ENCODE measurements around the gene AK1. TPM values are rescaled to one million over a fixed set of nuclear protein-coding genes. Genes with fewer than 3 reads are reported as not detected.

The AK1 gene
- total RNA-seq, 1 donor from 2014 or later = 39.6 TPM

DNA sequence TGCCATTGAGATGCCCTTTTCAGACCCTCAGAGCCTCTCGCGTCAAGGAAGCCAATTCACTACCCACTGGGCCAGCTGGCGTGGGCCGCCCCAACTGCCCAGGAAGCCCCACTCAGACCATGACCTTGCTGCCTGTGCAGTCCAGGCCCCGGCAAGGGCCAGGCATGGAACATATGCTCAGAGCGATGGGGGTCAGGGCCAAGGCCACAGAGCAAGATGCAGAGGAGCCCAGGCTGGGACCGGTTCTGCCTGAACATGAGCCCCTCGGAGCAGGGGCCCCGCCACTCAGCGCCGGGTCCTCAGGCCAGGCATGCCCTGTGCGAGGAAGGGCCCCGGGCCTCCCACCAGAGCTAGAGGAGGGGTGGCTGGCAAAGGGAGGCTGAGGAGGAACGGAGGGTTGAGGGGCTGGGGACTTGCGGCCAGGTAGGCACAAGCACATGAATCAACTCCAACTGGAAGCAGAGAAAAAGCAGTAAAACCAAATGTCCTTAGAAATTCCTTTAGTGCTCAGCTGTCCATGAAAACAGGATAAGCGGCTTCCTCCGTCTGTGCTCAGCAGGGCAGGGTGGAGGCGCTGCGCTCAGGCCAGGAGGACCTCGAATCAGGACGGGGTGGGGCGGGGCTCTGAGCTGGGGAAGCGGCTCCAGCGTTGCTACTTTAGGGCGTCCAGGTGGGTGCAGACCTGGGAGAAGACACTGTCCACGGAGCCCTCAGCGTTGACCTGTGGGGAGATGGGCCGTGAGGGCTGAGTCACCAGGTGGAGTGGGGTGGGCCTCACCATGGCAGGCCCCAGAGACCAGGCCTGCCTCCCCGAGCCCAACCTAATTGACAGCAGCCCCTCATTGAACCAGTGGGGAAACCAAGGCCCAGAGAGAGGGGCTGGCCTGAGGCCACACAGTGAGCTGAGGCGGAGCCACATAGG, 9.9 kb downstream of the AK1 start:
- no peak overlapping the region for H3K4me3 Mint-ChIP-seq
- no peaks in the 10 kb centered on the region for H3K9me3 Mint-ChIP-seq
- H3K36me3 Mint-ChIP-seq (ENCODE audit: low read depth) = no peaks in the 10 kb centered on the region
- H3K4me1 Mint-ChIP-seq = no peaks in the 10 kb centered on the region
- no peak overlapping the region for H3K27ac Mint-ChIP-seq (ENCODE audit: unreplicated experiment)
- no peaks in the 10 kb centered on the region for H3K27me3 Mint-ChIP-seq (ENCODE audit: low read depth)
- no peak for DNase-seq (ENCODE audit: low read depth, low spot score)
- TF ChIP-seq, protein P1, sequence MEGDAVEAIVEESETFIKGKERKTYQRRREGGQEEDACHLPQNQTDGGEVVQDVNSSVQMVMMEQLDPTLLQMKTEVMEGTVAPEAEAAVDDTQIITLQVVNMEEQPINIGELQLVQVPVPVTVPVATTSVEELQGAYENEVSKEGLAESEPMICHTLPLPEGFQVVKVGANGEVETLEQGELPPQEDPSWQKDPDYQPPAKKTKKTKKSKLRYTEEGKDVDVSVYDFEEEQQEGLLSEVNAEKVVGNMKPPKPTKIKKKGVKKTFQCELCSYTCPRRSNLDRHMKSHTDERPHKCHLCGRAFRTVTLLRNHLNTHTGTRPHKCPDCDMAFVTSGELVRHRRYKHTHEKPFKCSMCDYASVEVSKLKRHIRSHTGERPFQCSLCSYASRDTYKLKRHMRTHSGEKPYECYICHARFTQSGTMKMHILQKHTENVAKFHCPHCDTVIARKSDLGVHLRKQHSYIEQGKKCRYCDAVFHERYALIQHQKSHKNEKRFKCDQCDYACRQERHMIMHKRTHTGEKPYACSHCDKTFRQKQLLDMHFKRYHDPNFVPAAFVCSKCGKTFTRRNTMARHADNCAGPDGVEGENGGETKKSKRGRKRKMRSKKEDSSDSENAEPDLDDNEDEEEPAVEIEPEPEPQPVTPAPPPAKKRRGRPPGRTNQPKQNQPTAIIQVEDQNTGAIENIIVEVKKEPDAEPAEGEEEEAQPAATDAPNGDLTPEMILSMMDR (conservative IDR thresholded peaks at IDR 0.05) = no peak

DNA sequence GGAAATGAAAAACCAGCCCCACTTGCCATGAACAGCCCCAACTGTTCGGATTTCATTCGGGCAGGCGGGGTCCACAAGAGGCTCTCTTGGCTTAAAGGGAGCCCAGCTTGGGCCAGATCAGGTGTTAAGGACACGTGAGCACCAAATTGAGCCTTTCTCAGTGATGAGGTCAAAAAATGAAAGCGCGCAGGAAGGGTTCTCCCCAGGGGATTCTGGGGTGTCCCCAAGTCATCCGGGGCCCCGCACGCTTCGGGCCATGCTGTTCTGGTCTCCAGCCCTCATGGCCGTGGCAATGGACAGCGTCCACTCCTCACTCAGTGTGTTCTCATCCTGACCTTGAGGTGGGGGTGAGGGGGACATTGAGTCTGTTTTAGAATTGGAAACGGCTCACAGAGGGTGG, 10.9 kb downstream of the AK1 start:
- Mint-ChIP-seq H3K36me3 (ENCODE audit: low read depth) (no peaks in the 10 kb centered on the region), H3K27ac (ENCODE audit: unreplicated experiment) (no peak overlapping the region)

DNA sequence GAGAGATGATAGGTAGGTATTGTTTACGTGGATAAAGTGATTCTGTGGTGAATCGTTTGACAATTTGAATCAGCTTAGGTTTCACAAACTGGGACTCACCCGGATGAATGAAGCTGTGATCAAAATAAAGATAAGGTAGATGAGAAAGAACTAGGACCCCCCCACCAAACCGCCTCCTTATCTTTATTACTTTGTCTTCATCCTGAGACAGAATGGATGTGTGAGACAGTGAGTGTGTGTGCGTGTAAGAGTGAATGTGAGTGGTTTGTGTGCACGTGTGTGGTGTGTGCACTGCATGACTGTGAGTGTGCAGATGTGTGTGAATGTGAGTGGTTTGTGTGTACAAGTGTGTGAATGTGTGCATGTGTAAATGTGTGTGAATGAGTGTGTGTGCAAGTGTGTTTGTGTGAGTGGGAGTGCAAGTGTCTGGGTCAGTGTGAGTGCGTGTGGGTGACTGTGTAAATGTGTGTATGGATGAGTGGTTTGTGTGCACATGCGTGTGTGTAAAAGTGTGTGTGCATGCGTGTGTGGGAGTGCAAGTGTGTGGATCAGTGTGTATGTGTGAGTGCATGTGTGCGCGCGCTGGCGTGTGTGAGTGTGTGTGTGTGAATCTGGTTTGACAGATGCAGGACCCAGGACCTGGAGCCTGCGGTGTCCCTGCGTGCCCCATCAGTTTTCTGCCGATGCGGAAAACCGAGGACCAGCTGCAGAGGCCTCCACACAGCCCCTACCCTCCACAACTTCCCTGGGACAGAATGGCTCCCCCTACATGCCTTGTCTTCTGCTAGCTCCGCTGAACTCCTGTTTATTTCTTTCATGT, 11.6 kb downstream of the AK1 start:
- Mint-ChIP-seq H3K27ac (ENCODE audit: unreplicated experiment) (no peak overlapping the region), H3K4me1 (no peaks in the 10 kb centered on the region)

More for the DNA sequence above, 10.9 kb downstream of the AK1 start:
- Mint-ChIP-seq H3K4me3 (no peak overlapping the region), H3K4me1 (no peaks in the 10 kb centered on the region), H3K27me3 (ENCODE audit: low read depth) (no peaks in the 10 kb centered on the region), H3K9me3 (no peaks in the 10 kb centered on the region)
- TF ChIP-seq, protein P1 (conservative IDR thresholded peaks at IDR 0.05) = no peak
- no peak for DNase-seq (ENCODE audit: low read depth, low spot score)

DNA sequence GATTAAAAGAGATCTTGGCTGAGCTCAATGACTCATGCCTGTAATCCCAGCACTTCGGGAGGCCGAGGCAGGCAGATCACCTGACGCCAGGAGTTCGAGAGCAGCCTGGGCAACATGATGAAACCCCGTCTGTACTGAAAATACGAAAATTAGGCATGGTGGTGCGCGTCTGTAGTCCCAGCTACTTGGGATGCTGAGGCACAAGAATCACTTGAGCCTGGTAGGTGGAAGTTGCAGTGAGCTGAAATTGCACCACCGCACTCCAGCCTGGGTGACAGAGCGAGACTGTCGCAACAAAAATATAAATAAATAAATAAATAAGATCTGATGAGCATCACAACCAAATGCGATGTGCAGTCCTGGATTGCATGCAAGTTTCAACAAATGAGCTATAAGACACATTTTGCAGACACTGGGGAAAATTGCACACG, 14.3 kb downstream of the AK1 start:
- Mint-ChIP-seq H3K4me1 (peaks cover 3% of the 10 kb centered on the region), H3K9me3 (no peaks in the 10 kb centered on the region), H3K4me3 (no peak overlapping the region), H3K27me3 (ENCODE audit: low read depth) (no peaks in the 10 kb centered on the region), H3K36me3 (ENCODE audit: low read depth) (no peaks in the 10 kb centered on the region), H3K27ac (ENCODE audit: unreplicated experiment) (no peak overlapping the region)
- TF ChIP-seq, protein P1 (conservative IDR thresholded peaks at IDR 0.05) = no peak
- DNase-seq (ENCODE audit: low read depth, low spot score) = no peak

More for the DNA sequence above, 11.6 kb downstream of the AK1 start:
- TF ChIP-seq, protein P1 (conservative IDR thresholded peaks at IDR 0.05) = no peak
- Mint-ChIP-seq H3K27me3 (ENCODE audit: low read depth) (no peaks in the 10 kb centered on the region), H3K9me3 (no peaks in the 10 kb centered on the region), H3K36me3 (ENCODE audit: low read depth) (no peaks in the 10 kb centered on the region), H3K4me3 (no peak overlapping the region)
- DNase-seq (ENCODE audit: low read depth, low spot score) = no peak

DNA sequence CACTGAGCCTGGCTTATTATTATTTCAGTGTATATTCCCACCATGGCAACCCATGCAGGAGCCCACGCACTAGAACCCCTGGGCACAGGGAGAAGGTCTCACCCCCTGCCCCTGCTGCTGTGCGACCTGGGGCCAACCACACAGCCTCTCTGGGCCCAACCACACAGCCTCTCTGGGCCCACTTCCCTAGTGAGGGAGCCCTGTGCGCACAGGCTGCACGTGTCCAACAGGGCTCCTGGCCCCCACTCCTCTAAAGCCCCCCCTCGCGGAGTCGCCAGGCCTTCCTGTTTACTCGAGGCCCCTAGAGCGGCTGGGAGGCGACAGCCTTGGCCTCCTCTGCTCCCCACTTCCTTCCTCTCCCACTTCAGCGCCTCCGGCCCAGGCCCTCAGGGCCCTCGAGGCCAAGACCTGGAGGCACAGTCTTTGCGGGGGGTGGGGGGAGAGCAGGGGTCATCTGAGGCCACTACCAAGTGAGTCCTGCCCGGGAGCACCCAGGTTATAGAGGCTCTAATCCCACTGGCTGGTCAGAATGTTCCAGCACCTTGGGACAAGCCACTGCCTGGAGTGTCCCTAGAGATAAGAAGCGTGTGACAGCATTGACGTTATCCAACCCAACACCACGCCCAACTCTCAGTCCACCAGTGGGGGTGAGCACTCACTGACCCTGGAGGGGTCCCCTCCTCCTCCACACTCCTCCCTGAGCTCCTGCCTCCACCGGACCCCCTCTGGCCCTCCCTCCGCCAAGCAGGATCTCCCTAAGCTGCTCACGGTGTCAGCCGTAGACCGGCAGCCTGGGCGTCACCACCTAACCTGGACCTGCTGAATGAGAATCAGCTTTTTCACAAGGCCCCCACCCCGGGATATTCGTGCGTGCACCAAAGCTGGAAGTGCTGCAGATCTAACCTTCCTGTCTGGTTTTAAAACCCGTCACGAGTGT, 15.1 kb downstream of the AK1 start:
- Mint-ChIP-seq H3K4me3 (no peak overlapping the region), H3K9me3 (no peaks in the 10 kb centered on the region), H3K27ac (ENCODE audit: unreplicated experiment) (no peak overlapping the region), H3K27me3 (ENCODE audit: low read depth) (no peaks in the 10 kb centered on the region), H3K36me3 (ENCODE audit: low read depth) (no peaks in the 10 kb centered on the region), H3K4me1 (peaks cover 3% of the 10 kb centered on the region)
- no peak for DNase-seq (ENCODE audit: low read depth, low spot score)
- TF ChIP-seq, protein P1 (conservative IDR thresholded peaks at IDR 0.05) = no peak
